ENCODE results near the gene OR14I1. TPM values are rescaled to one million over a fixed set of nuclear protein-coding genes. Genes with fewer than 3 reads are reported as not detected.
A peak's percentile ranks its signal among the peaks of the same experiment; 100 is the strongest.

The OR14I1 gene
- total RNA-seq, 1 experiment from 2014 or later = not detected

GRCh38 chr1:248697907-248698306, 4.7 kb downstream of the OR14I1 start:
- intact Hi-C loops (cut with micrococcal nuclease; ENCODE audit: unreplicated experiment) = loop anchor here (2.0 kb wide), 1 partner anchor 109 kb away; no protein-coding TSS in a partner anchor
- no peaks in the 10 kb centered on the region for H3K4me1 Mint-ChIP-seq (ENCODE audit: low read depth, unreplicated experiment)
- CTCF ChIA-PET = no interaction called here
- DNase-seq = no peak
- no peaks in the 10 kb centered on the region for H3K27me3 Mint-ChIP-seq (ENCODE audit: unreplicated experiment)
- BruUV-seq (replicated peaks) = no TSS peak
- no peak for TF ChIP-seq CTCF (IDR thresholded peaks at IDR 0.05; ENCODE audit: unreplicated experiment)
- no peaks in the 10 kb centered on the region for H3K36me3 Mint-ChIP-seq (ENCODE audit: insufficient read depth, unreplicated experiment)
- no peak overlapping the region for H3K27ac Mint-ChIP-seq (ENCODE audit: unreplicated experiment)
- H3K9me3 Mint-ChIP-seq (ENCODE audit: low read depth, unreplicated experiment) = peaks cover 8% of the 10 kb centered on the region
- no peak overlapping the region for H3K4me3 Mint-ChIP-seq (ENCODE audit: low read depth, unreplicated experiment)

- intact Hi-C loops (cut with micrococcal nuclease; ENCODE audit: unreplicated experiment) = loop anchor here (2.0 kb wide), 1 partner anchor 110 kb away; no protein-coding TSS in a partner anchor
- no peaks in the 10 kb centered on the region for H3K27me3 Mint-ChIP-seq (ENCODE audit: unreplicated experiment)
- no peak overlapping the region for H3K4me3 Mint-ChIP-seq (ENCODE audit: low read depth, unreplicated experiment)
- H3K4me1 Mint-ChIP-seq (ENCODE audit: low read depth, unreplicated experiment) = no peaks in the 10 kb centered on the region
- no peak for TF ChIP-seq CTCF (IDR thresholded peaks at IDR 0.05; ENCODE audit: unreplicated experiment)
- peaks cover 11% of the 10 kb centered on the region for H3K9me3 Mint-ChIP-seq (ENCODE audit: low read depth, unreplicated experiment)
- CTCF ChIA-PET = interaction anchor here (0.6 to 0.7 kb wide), 3 partner anchors 61 to 262 kb away, joined by 4 to 6 read pairs (median 4); no protein-coding TSS in a partner anchor
- no peak for DNase-seq
- no peak overlapping the region for H3K27ac Mint-ChIP-seq (ENCODE audit: unreplicated experiment)
- no peaks in the 10 kb centered on the region for H3K36me3 Mint-ChIP-seq (ENCODE audit: insufficient read depth, unreplicated experiment)
- BruUV-seq (replicated peaks) = no TSS peak
Measured at GRCh38 chr1:248696774-248697173, 5.8 kb downstream of the OR14I1 start.

- no peak overlapping the region for H3K4me3 Mint-ChIP-seq (ENCODE audit: low read depth, unreplicated experiment)
- no peaks in the 10 kb centered on the region for H3K36me3 Mint-ChIP-seq (ENCODE audit: insufficient read depth, unreplicated experiment)
- H3K9me3 Mint-ChIP-seq (ENCODE audit: low read depth, unreplicated experiment) = peaks cover 11% of the 10 kb centered on the region
- peak; percentile 43 for DNase-seq
- intact Hi-C loops (cut with micrococcal nuclease; ENCODE audit: unreplicated experiment) = loop anchor here (2.0 kb wide), 1 partner anchor 111 kb away; no protein-coding TSS in a partner anchor
- CTCF ChIA-PET = no interaction called here
- no peak for TF ChIP-seq CTCF (IDR thresholded peaks at IDR 0.05; ENCODE audit: unreplicated experiment)
- H3K27me3 Mint-ChIP-seq (ENCODE audit: unreplicated experiment) = no peaks in the 10 kb centered on the region
- no peaks in the 10 kb centered on the region for H3K4me1 Mint-ChIP-seq (ENCODE audit: low read depth, unreplicated experiment)
- H3K27ac Mint-ChIP-seq (ENCODE audit: unreplicated experiment) = no peak overlapping the region
- BruUV-seq (replicated peaks) = no TSS peak
Measured at GRCh38 chr1:248696261-248696660, 6.3 kb downstream of the OR14I1 start.

GRCh38 chr1:248695451-248696132, 7.0 kb downstream of the OR14I1 start:
- Mint-ChIP-seq H3K27me3 (ENCODE audit: unreplicated experiment) (no peaks in the 10 kb centered on the region), H3K4me3 (ENCODE audit: low read depth, unreplicated experiment) (no peak overlapping the region), H3K27ac (ENCODE audit: unreplicated experiment) (no peak overlapping the region), H3K4me1 (ENCODE audit: low read depth, unreplicated experiment) (no peaks in the 10 kb centered on the region), H3K9me3 (ENCODE audit: low read depth, unreplicated experiment) (peaks cover 11% of the 10 kb centered on the region), H3K36me3 (ENCODE audit: insufficient read depth, unreplicated experiment) (no peaks in the 10 kb centered on the region)
- CTCF ChIA-PET = no interaction called here
- intact Hi-C loops (cut with micrococcal nuclease; ENCODE audit: unreplicated experiment) = loop anchor here (2.0 kb wide), 1 partner anchor 111 kb away; no protein-coding TSS in a partner anchor
- BruUV-seq (replicated peaks) = no TSS peak
- DNase-seq = no peak
- TF ChIP-seq CTCF (IDR thresholded peaks at IDR 0.05; ENCODE audit: unreplicated experiment) = no peak
